ENCODE results near the gene FAM3A.

FAM3A gene

DNA sequence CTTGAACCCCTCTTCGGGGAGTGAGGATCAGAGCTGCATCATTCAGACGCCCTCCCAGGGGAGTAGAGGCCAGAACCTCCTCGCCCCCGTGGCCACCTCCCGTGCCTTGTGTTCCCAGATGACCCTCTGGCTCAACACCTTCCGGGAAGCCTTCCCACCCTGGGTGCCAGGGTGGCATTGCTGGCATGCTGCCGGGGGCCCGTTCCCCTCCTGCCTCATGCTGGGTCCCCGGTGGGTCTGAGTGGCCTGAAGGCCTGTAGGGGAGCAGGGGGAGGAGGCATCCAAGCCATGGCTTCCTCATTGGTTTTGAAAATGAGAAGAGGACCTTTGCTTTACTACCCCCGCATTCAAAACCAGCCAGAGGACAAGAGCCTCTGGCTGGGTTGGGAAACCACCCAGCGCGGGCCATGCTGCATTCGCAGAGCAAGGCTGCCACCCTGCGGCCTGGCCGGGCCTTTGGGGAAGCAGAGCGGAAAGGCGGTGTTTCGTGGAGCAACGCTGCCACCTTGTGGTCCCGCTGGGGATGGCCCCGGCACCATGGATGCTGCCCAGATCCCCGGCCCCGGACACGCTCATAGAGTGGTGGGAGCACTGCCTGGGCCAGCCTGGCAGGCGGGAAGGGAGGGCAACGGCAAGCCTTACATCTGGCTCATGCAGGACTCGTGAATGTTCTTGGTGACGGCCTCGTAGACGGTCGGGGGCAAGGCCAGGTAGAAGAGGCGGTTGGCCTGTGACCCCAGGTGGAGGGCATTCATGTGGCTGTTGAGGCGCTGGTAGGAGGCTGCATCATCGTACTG, 18.7 kb upstream of the FAM3A start (continued):
- peak; percentile 75; the same call in 1 of the 2 replicates for TF ChIP-seq ZNF121 (tag by site-specific recombination; IDR thresholded peaks at IDR 0.05)
- no peak for TF ChIP-seq ZNF10 (tag by site-specific recombination; IDR thresholded peaks at IDR 0.05)
- TF ChIP-seq SETDB1 (IDR thresholded peaks at IDR 0.05; ENCODE audit: insufficient read length, low read length), result no peak
- TF ChIP-seq ZXDB (tag by site-specific recombination; IDR thresholded peaks at IDR 0.05), result peak; percentile 58; the same call in 1 of the 2 replicates
- no peak for TF ChIP-seq ZNF623 (tag by site-specific recombination; IDR thresholded peaks at IDR 0.05)
- TF ChIP-seq ZNF654 (tag by site-specific recombination; IDR thresholded peaks at IDR 0.05; ENCODE audit: low read depth), result peak; percentile 100
- TF ChIP-seq GFI1B (tag by site-specific recombination; IDR thresholded peaks at IDR 0.05), result 0 out of 2 replicates have a peak, but pooled peaks have one; percentile 22
- TF ChIP-seq ZNF37A (tag by site-specific recombination; IDR thresholded peaks at IDR 0.05), result no peak
- peak; percentile 86 for TF ChIP-seq ZFP37 (tag by site-specific recombination; IDR thresholded peaks at IDR 0.05)
- peak; percentile 47 for TF ChIP-seq ZBTB20 (tag by site-specific recombination; IDR thresholded peaks at IDR 0.05)
- TF ChIP-seq ZNF324 (tag by site-specific recombination; IDR thresholded peaks at IDR 0.05), result 0 out of 2 replicates have a peak, but pooled peaks have one; percentile 48
- no peak for TF ChIP-seq HOXD13 (CRISPR knock-in tag; IDR thresholded peaks at IDR 0.05; ENCODE audit: borderline replicate concordance)
- no peak for TF ChIP-seq ZNF146 (tag by site-specific recombination; IDR thresholded peaks at IDR 0.05)
- TF ChIP-seq ZNF335 (tag by site-specific recombination; conservative IDR thresholded peaks at IDR 0.05), result peak; percentile 31; the same call in 1 of the 2 replicates
- peak; percentile 60 for TF ChIP-seq GLIS2 (tag by site-specific recombination; IDR thresholded peaks at IDR 0.05)
- TF ChIP-seq ZNF837 (tag by site-specific recombination; IDR thresholded peaks at IDR 0.05), result no peak
- no peak for TF ChIP-seq ZNF155 (tag by site-specific recombination; IDR thresholded peaks at IDR 0.05)
- TF ChIP-seq KLF1 (tag by site-specific recombination; IDR thresholded peaks at IDR 0.05), result no peak; the same call in 1 of the 2 replicates
- no peak for TF ChIP-seq RBAK (tag by site-specific recombination; IDR thresholded peaks at IDR 0.05)
- TF ChIP-seq SCRT2 (tag by site-specific recombination; IDR thresholded peaks at IDR 0.05), result no peak
- no peak for TF ChIP-seq ZNF621 (tag by site-specific recombination; IDR thresholded peaks at IDR 0.05)
- TF ChIP-seq, protein P1, sequence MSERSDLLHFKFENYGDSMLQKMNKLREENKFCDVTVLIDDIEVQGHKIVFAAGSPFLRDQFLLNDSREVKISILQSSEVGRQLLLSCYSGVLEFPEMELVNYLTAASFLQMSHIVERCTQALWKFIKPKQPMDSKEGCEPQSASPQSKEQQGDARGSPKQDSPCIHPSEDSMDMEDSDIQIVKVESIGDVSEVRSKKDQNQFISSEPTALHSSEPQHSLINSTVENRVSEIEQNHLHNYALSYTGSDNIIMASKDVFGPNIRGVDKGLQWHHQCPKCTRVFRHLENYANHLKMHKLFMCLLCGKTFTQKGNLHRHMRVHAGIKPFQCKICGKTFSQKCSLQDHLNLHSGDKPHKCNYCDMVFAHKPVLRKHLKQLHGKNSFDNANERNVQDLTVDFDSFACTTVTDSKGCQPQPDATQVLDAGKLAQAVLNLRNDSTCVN (tag by site-specific recombination; optimal IDR thresholded peaks at IDR 0.05), result peak; percentile 36
- TF ChIP-seq ZNF266 (tag by site-specific recombination; IDR thresholded peaks at IDR 0.05; ENCODE audit: low read depth), result no peak
- no peak for TF ChIP-seq OSR2 (tag by site-specific recombination; IDR thresholded peaks at IDR 0.05)
- 0 out of 2 replicates have a peak, but pooled peaks have one; percentile 17 for TF ChIP-seq ZBTB8A (tag by site-specific recombination; IDR thresholded peaks at IDR 0.05)
- no peak for TF ChIP-seq ZNF658 (tag by site-specific recombination; IDR thresholded peaks at IDR 0.05)
- TF ChIP-seq, protein P2, sequence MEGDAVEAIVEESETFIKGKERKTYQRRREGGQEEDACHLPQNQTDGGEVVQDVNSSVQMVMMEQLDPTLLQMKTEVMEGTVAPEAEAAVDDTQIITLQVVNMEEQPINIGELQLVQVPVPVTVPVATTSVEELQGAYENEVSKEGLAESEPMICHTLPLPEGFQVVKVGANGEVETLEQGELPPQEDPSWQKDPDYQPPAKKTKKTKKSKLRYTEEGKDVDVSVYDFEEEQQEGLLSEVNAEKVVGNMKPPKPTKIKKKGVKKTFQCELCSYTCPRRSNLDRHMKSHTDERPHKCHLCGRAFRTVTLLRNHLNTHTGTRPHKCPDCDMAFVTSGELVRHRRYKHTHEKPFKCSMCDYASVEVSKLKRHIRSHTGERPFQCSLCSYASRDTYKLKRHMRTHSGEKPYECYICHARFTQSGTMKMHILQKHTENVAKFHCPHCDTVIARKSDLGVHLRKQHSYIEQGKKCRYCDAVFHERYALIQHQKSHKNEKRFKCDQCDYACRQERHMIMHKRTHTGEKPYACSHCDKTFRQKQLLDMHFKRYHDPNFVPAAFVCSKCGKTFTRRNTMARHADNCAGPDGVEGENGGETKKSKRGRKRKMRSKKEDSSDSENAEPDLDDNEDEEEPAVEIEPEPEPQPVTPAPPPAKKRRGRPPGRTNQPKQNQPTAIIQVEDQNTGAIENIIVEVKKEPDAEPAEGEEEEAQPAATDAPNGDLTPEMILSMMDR (tag by site-specific recombination; IDR thresholded peaks at IDR 0.05), result peak; percentile 100
- peak; percentile 67 for TF ChIP-seq KLF8 (tag by site-specific recombination; IDR thresholded peaks at IDR 0.05)
- TF ChIP-seq, protein P3, sequence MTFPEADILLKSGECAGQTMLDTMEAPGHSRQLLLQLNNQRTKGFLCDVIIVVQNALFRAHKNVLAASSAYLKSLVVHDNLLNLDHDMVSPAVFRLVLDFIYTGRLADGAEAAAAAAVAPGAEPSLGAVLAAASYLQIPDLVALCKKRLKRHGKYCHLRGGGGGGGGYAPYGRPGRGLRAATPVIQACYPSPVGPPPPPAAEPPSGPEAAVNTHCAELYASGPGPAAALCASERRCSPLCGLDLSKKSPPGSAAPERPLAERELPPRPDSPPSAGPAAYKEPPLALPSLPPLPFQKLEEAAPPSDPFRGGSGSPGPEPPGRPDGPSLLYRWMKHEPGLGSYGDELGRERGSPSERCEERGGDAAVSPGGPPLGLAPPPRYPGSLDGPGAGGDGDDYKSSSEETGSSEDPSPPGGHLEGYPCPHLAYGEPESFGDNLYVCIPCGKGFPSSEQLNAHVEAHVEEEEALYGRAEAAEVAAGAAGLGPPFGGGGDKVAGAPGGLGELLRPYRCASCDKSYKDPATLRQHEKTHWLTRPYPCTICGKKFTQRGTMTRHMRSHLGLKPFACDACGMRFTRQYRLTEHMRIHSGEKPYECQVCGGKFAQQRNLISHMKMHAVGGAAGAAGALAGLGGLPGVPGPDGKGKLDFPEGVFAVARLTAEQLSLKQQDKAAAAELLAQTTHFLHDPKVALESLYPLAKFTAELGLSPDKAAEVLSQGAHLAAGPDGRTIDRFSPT (tag by site-specific recombination; IDR thresholded peaks at IDR 0.05), result peak; percentile 58
- TF ChIP-seq ZNF660 (tag by site-specific recombination; IDR thresholded peaks at IDR 0.05), result peak; percentile 94
- no peak for TF ChIP-seq ZNF354C (tag by site-specific recombination; IDR thresholded peaks at IDR 0.05; ENCODE audit: borderline replicate concordance, low read depth)
- no peak for TF ChIP-seq ZNF223 (tag by site-specific recombination; IDR thresholded peaks at IDR 0.05)
- peak; percentile 73; the same call in 1 of the 2 replicates for TF ChIP-seq ZNF561 (tag by site-specific recombination; IDR thresholded peaks at IDR 0.05; ENCODE audit: borderline replicate concordance)
- no peak for TF ChIP-seq ZNF48 (tag by site-specific recombination; IDR thresholded peaks at IDR 0.05)
- TF ChIP-seq GLIS1 (tag by site-specific recombination; IDR thresholded peaks at IDR 0.05), result peak; percentile 65
- TF ChIP-seq, protein P4, sequence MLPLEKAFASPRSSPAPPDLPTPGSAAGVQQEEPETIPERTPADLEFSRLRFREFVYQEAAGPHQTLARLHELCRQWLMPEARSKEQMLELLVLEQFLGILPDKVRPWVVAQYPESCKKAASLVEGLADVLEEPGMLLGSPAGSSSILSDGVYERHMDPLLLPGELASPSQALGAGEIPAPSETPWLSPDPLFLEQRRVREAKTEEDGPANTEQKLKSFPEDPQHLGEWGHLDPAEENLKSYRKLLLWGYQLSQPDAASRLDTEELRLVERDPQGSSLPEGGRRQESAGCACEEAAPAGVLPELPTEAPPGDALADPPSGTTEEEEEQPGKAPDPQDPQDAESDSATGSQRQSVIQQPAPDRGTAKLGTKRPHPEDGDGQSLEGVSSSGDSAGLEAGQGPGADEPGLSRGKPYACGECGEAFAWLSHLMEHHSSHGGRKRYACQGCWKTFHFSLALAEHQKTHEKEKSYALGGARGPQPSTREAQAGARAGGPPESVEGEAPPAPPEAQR (tag by site-specific recombination; IDR thresholded peaks at IDR 0.05), result no peak
- TF ChIP-seq ZNF112 (tag by site-specific recombination; IDR thresholded peaks at IDR 0.05), result no peak

Measured in HEK293 (cell line).